Activated B cell treated with CpG ODN at 0.5 μM for 24 hours (primary cell): ENCODE measurements around the gene CSRP2. TPM values are rescaled to one million over a fixed set of nuclear protein-coding genes. Genes with fewer than 3 reads are reported as not detected.

ENCODE experiments used
- ATAC-seq: fragments of 200-7000 bp; cut with Tn5 transposase; one replicate; pipeline ENCODE4 v1.10.0; 2021; ENCODE audit warnings: low read depth, mild to moderate bottlenecking, moderate library complexity
- CTCF ChIA-PET: fragments of 350-600 bp; sonication (Branson Sonifier 250); formaldehyde crosslinking; loops from one replicate; lab custom pipeline; 2021; ENCODE audit warnings: antibody characterized with exemption; lab: Charles Lee
- POLR2A ChIA-PET: fragments of 350-600 bp; sonication (Branson Sonifier 250); formaldehyde crosslinking; loops from one replicate; lab custom pipeline; 2021; ENCODE audit warnings: antibody characterized with exemption; lab: Charles Lee
- DNase-seq: peaks from one replicate; pipeline ENCODE4 v3.0.0; 2022
- H3K27ac Mint-ChIP-seq: one replicate; pipeline ENCODE4 v1.8.0; 2020; ENCODE audit warnings: mixed read lengths
- H3K27me3 Mint-ChIP-seq: one replicate; pipeline ENCODE4 v1.8.0; 2021; ENCODE audit warnings: mixed read lengths
- H3K36me3 Mint-ChIP-seq: one replicate; pipeline ENCODE4 v1.8.0; 2021; ENCODE audit warnings: low read depth, mixed read lengths
- H3K4me1 Mint-ChIP-seq: one replicate; pipeline ENCODE4 v1.8.0; 2021; ENCODE audit warnings: mixed read lengths
- H3K4me3 Mint-ChIP-seq: one replicate; pipeline ENCODE4 v1.8.0; 2020; ENCODE audit warnings: mild to moderate bottlenecking, mixed read lengths
- H3K9me3 Mint-ChIP-seq: one replicate; pipeline ENCODE4 v1.8.0; 2020; ENCODE audit warnings: mixed read lengths
- intact Hi-C: fragments of 100-400 bp; cut with micrococcal nuclease; formaldehyde crosslinking; loops from one replicate; pipeline ENCODE4 v1.15.1; 2024
- total RNA-seq: library from RNA; stranded (reverse); gene quantifications from 2 replicates; pipeline ENCODE4 v1.2.3, GENCODE V29; 2022
- TF ChIP-seq, protein P1 (sequence below): fragments of 200-600 bp; IDR thresholded peaks from one replicate; pipeline ENCODE4 v1.8.0; 2022; ENCODE audit warnings: antibody characterized with exemption, mild to moderate bottlenecking

The CSRP2 gene
- total RNA-seq, 1 donor from 2014 or later: 1.6 TPM

DNA sequence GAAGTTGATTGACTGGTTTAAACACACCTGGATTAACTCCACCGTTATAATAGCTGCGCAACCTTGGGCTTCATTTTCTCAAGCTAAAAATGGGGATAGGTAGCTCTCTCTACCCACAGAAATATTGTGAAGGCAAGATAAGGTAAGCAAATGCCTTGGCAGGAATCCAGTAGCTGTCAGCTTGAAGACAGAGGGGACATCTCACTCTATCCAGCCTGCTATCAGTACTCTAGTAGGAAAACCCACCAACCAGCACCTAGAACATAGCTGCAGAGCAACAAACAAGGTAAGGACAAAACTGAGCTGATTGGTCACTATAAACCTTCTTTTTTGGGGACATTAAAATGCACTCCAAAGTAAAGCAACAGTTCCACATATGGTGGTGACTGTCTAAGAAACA lies 7.7 kb downstream of the CSRP2 start:
- peaks cover 10% of the 10 kb centered on the region for H3K27me3 Mint-ChIP-seq
- intact Hi-C loops: no loop called here
- CTCF ChIA-PET: no interaction called here
- POLR2A ChIA-PET: interaction anchor here (0.7 kb wide), 1 partner anchor 109 kb away, joined by 4 read pairs; no protein-coding TSS in a partner anchor
- peaks cover 7% of the 10 kb centered on the region for H3K4me1 Mint-ChIP-seq
- no peak overlapping the region for H3K4me3 Mint-ChIP-seq
- ATAC-seq: no peak
- H3K27ac Mint-ChIP-seq: no peak overlapping the region
- H3K9me3 Mint-ChIP-seq: no peaks in the 10 kb centered on the region
- DNase-seq: no peak
- no peaks in the 10 kb centered on the region for H3K36me3 Mint-ChIP-seq
- TF ChIP-seq, protein P1, sequence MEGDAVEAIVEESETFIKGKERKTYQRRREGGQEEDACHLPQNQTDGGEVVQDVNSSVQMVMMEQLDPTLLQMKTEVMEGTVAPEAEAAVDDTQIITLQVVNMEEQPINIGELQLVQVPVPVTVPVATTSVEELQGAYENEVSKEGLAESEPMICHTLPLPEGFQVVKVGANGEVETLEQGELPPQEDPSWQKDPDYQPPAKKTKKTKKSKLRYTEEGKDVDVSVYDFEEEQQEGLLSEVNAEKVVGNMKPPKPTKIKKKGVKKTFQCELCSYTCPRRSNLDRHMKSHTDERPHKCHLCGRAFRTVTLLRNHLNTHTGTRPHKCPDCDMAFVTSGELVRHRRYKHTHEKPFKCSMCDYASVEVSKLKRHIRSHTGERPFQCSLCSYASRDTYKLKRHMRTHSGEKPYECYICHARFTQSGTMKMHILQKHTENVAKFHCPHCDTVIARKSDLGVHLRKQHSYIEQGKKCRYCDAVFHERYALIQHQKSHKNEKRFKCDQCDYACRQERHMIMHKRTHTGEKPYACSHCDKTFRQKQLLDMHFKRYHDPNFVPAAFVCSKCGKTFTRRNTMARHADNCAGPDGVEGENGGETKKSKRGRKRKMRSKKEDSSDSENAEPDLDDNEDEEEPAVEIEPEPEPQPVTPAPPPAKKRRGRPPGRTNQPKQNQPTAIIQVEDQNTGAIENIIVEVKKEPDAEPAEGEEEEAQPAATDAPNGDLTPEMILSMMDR: no peak

DNA sequence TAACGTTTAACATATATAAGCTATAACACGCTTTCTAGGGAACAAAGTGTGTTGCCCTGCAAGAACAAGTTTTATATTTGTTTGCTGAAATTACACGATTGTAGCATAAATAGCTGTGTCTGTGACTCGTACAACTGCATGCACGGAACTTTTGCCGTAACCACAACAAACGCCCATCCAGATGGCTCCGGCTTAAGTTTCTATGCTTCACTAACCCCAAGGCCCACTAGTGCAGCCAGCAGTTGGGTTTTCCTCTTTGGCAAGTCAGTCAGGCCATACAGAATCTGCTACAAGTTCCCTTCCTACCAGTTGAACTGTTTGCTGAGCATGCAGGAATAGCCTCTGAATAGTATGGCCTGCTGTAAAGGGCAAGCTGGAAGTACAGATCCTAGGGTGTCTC lies 12.1 kb downstream of the CSRP2 start:
- ATAC-seq (peak; percentile 25), DNase-seq (no peak)
- TF ChIP-seq, protein P1: no peak
- Mint-ChIP-seq H3K27me3 (no peaks in the 10 kb centered on the region), H3K4me3 (no peak overlapping the region), H3K27ac (no peak overlapping the region), H3K9me3 (no peaks in the 10 kb centered on the region), H3K36me3 (no peaks in the 10 kb centered on the region), H3K4me1 (peaks cover 7% of the 10 kb centered on the region)
- ChIA-PET CTCF (no interaction called here), POLR2A (no interaction called here)
- intact Hi-C loops: no loop called here

DNA sequence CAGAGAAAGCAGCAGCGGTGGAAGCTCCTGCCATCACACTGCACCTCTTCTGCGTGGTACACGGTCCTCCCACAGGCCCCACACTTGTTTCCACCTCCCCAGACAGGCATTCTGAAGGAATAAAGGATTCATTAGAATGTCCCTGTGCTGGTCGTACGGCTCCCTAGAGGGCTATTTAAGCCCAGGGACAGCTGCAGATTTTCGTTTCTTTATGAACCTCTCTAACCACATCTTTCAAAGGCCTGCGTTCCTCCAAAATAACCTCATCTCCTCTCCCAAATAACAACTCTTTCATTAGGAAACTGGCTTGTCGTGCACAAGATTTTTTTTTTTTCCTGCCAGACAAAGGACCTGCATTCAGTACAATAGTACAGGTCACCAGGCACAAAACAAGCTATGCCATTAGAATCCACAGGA lies 12.7 kb downstream of the CSRP2 start:
- H3K4me1 Mint-ChIP-seq: peaks cover 7% of the 10 kb centered on the region
- H3K27ac Mint-ChIP-seq: no peak overlapping the region
- H3K9me3 Mint-ChIP-seq: no peaks in the 10 kb centered on the region
- no peak for ATAC-seq
- H3K36me3 Mint-ChIP-seq: no peaks in the 10 kb centered on the region
- no peak overlapping the region for H3K4me3 Mint-ChIP-seq
- no peak for DNase-seq
- intact Hi-C loops: no loop called here
- H3K27me3 Mint-ChIP-seq: no peaks in the 10 kb centered on the region
- ChIA-PET POLR2A (no interaction called here), CTCF (no interaction called here)
- TF ChIP-seq, protein P1: no peak

DNA sequence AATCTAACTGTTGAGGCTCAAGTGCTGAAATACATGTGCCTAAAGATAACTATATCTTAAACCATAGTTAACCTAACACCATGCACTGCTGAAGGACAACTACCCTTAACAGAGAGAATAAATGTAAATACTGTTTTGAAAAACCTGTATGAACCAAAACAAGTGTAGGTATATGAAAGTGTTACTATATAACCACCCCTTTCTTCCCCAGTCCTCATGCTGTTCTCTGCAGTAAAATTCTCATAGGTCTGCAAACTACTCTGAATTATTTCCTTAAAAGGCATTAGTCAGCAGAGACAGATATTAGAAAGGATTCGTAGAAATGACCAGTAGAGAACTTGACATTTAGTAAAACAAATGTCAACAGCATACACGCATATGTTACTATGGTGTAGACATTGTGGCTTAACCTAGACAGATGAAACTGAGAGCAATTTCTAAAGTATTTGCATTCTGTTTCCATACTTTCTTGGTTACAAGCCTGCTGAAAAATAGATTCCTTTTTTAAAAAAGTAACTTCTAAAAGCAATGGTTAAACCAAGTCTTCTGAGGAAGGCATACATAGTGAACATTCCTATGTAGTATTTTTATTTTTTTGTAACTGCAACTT lies 13.9 kb downstream of the CSRP2 start:
- DNase-seq (no peak), ATAC-seq (no peak)
- ChIA-PET POLR2A (no interaction called here), CTCF (no interaction called here)
- Mint-ChIP-seq H3K4me1 (peaks cover 7% of the 10 kb centered on the region), H3K36me3 (no peaks in the 10 kb centered on the region), H3K27me3 (no peaks in the 10 kb centered on the region), H3K9me3 (no peaks in the 10 kb centered on the region), H3K27ac (no peak overlapping the region), H3K4me3 (no peak overlapping the region)
- TF ChIP-seq, protein P1: no peak
- intact Hi-C loops: no loop called here

DNA sequence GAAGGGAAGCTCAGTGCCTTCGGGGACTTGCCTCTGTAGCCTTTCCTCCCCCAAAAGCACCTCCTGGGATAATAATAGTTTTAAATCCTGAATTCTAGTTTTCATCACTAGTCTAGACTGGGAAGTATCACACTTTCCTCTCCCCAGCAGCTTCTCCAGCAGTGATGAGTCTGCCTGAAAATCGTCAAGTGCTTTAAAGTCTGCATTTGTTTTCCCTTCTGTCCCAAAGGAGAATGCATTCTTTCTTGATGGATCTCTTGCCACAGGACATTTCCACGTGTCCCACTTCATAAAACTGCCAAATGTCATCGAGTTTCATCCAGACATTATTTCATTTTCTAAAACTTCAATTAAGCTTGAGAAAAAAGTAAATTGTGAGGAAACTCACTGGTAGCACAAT lies 15.0 kb downstream of the CSRP2 start:
- H3K9me3 Mint-ChIP-seq: no peaks in the 10 kb centered on the region
- ChIA-PET POLR2A (no interaction called here), CTCF (no interaction called here)
- intact Hi-C loops: no loop called here
- TF ChIP-seq, protein P1: no peak
- DNase-seq: no peak
- ATAC-seq: no peak
- peaks cover 7% of the 10 kb centered on the region for H3K4me1 Mint-ChIP-seq
- H3K27me3 Mint-ChIP-seq: no peaks in the 10 kb centered on the region
- H3K27ac Mint-ChIP-seq: no peak overlapping the region
- no peaks in the 10 kb centered on the region for H3K36me3 Mint-ChIP-seq
- no peak overlapping the region for H3K4me3 Mint-ChIP-seq
